22Rv1 (cell line): ENCODE measurements around the gene BECN2.

ENCODE experiments used
- CTCF ChIP-seq: fragments of 450-650 bp; IDR thresholded peaks from 2 replicates; pipeline ENCODE4 v1.5.1; 2017; ENCODE audit warnings: mild to moderate bottlenecking
- ZFX ChIP-seq: fragments of 450-650 bp; IDR thresholded peaks from 2 replicates; pipeline ENCODE4 v1.6.1; 2017; ENCODE audit warnings: antibody characterized with exemption, borderline replicate concordance

GRCh38 chr1:241939798-241940197, 17.8 kb upstream of the BECN2 start:
- no peak for TF ChIP-seq CTCF
- TF ChIP-seq ZFX, result no peak
